Type B pancreatic cell (in vitro differentiated cells): ENCODE results near the gene CD274. TPM values are rescaled to one million over a fixed set of nuclear protein-coding genes. Genes with fewer than 3 reads are reported as not detected.

ENCODE experiments used
- DNase-seq: peaks from one replicate; pipeline ENCODE4 v3.0.0; 2021; ENCODE audit warnings: mixed read lengths; ENCODE audit not compliant: unreplicated experiment; ENCODE audit errors: extremely low spot score
- H3K27ac Mint-ChIP-seq: 2 replicates; pipeline ENCODE4 v1.8.0; 2021; ENCODE audit warnings: mild to moderate bottlenecking, mixed read lengths
- H3K27me3 Mint-ChIP-seq: 2 replicates; pipeline ENCODE4 v1.8.0; 2021; ENCODE audit warnings: mixed read lengths
- H3K36me3 Mint-ChIP-seq: 2 replicates; pipeline ENCODE4 v1.8.0; 2021; ENCODE audit warnings: mixed read lengths
- H3K4me1 Mint-ChIP-seq: one replicate; pipeline ENCODE4 v1.8.0; 2021; ENCODE audit warnings: mixed read lengths; ENCODE audit not compliant: unreplicated experiment
- H3K4me3 Mint-ChIP-seq: 2 replicates; pipeline ENCODE4 v1.8.0; 2021; ENCODE audit warnings: mild to moderate bottlenecking, mixed read lengths
- H3K9me3 Mint-ChIP-seq: 2 replicates; pipeline ENCODE4 v1.8.0; 2021; ENCODE audit warnings: mixed read lengths
- CTCF ChIP-seq: fragments of 200-600 bp; sonication (generic); conservative IDR thresholded peaks from 2 replicates; pipeline ENCODE4 v1.5.0; 2021; ENCODE audit warnings: antibody characterized with exemption, mild to moderate bottlenecking
- total RNA-seq: library from RNA; stranded (reverse); gene quantifications from 2 replicates; pipeline ENCODE4 v1.2.1, GENCODE V29; 2021; ENCODE audit warnings: low replicate concordance

The CD274 gene
- total RNA-seq, 1 donor from 2014 or later, result 1.2 TPM

- Mint-ChIP-seq H3K4me3 (no peak overlapping the region), H3K9me3 (no peaks in the 10 kb centered on the region), H3K27ac (no peak overlapping the region), H3K4me1 (no peaks in the 10 kb centered on the region), H3K27me3 (no peaks in the 10 kb centered on the region), H3K36me3 (no peaks in the 10 kb centered on the region)
- no peak for DNase-seq
- no peak for TF ChIP-seq CTCF
Measured at GRCh38 chr9:5478206-5478605, 27.9 kb downstream of the CD274 start.

- Mint-ChIP-seq H3K36me3 (no peaks in the 10 kb centered on the region), H3K9me3 (no peaks in the 10 kb centered on the region), H3K27ac (no peak overlapping the region), H3K4me1 (no peaks in the 10 kb centered on the region), H3K27me3 (no peaks in the 10 kb centered on the region), H3K4me3 (no peak overlapping the region)
- DNase-seq, result no peak
- no peak for TF ChIP-seq CTCF
Measured at GRCh38 chr9:5479994-5480694, 29.8 kb downstream of the CD274 start.

- no peak overlapping the region for H3K27ac Mint-ChIP-seq
- no peak for TF ChIP-seq CTCF
Measured at GRCh38 chr9:5480919-5481318, 30.6 kb downstream of the CD274 start.

GRCh38 chr9:5481322-5482040 lies 31.1 kb downstream of the CD274 start:
- Mint-ChIP-seq H3K9me3 (no peaks in the 10 kb centered on the region), H3K4me1 (no peaks in the 10 kb centered on the region), H3K4me3 (no peak overlapping the region), H3K27me3 (no peaks in the 10 kb centered on the region), H3K36me3 (no peaks in the 10 kb centered on the region), H3K27ac (no peak overlapping the region)
- DNase-seq, result no peak
- peak; percentile 44 for TF ChIP-seq CTCF

More at GRCh38 chr9:5480919-5481318, 30.6 kb downstream of the CD274 start:
- Mint-ChIP-seq H3K9me3 (no peaks in the 10 kb centered on the region), H3K4me3 (no peak overlapping the region), H3K27me3 (no peaks in the 10 kb centered on the region), H3K4me1 (no peaks in the 10 kb centered on the region), H3K36me3 (no peaks in the 10 kb centered on the region)
- no peak for DNase-seq

GRCh38 chr9:5482194-5482593 lies 31.9 kb downstream of the CD274 start:
- Mint-ChIP-seq H3K27ac (no peak overlapping the region), H3K4me1 (no peaks in the 10 kb centered on the region), H3K36me3 (no peaks in the 10 kb centered on the region), H3K27me3 (no peaks in the 10 kb centered on the region), H3K4me3 (no peak overlapping the region), H3K9me3 (no peaks in the 10 kb centered on the region)
- no peak for DNase-seq
- no peak for TF ChIP-seq CTCF
